ENCODE data around the gene PLA2G3. TPM values are rescaled to one million over a fixed set of nuclear protein-coding genes. Genes with fewer than 3 reads are reported as not detected.

The PLA2G3 gene
- total RNA-seq, 1 experiment from 2014 or later: not detected

DNA sequence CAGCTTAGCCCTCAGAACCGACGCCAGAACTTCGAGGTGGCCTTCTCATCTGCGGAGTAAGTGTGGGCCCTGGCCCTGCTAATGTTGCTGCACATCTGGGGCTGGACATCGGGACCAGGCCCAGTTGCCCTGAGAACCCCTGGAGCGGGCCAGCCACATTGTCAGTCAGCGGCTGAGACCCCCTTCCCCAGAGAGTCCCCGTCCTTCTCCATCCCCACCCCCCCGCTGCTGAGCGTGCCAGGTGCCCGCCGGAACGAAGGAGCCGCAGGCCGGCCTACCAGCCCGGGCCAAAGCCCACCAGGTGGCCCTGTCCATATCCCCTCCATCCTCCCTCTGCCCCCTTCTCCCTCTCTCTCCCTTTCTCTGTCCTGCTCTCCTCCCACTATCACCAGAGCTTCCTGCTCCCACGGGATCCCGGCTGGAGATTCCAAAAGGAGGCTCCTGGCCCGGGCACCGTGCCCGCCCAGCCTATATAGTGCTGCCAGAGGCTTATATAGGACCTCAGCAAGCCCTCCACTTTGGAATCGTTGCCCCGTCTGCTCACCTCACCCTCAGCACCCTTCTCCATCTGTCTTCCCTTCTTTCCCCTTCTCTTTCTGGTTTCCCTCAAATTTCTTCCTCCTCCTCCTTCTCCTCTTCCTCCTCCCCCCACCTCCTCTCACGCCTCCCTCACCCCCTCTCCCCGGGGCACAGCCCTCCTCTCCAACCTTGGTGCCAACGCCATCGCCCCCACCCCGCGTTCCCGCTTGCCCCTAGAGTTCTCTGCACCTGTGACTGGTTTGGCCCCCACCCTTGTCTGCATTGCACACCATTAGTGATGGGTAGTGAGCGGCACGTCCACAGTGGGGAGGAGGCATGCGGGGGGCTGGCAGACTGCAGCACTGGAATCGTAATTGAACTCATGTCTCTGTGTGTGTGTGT lies 40.2 kb downstream of the PLA2G3 start:
- POLR2A ChIA-PET: no interaction called here
- H4K20me1 ChIP-seq (ENCODE audit: insufficient read depth): no peaks in the 10 kb centered on the region

More for the DNA sequence above, 40.2 kb downstream of the PLA2G3 start:
- H2AFZ ChIP-seq (ENCODE audit: low read depth, low read length, poor library complexity, severe bottlenecking): no peak overlapping the region
- H3K27me3 ChIP-seq (ENCODE audit: insufficient read depth, low read length): no peaks in the 10 kb centered on the region
- ATAC-seq (no peak), DNase-seq (ENCODE audit: low read depth, low spot score) (no peak)
- ChIA-PET CTCF (no interaction called here), RAD21 (ENCODE audit: low non-redundant PET in 1 of 2, low total read pairs in 2 of 2, uncharacterized antibody in 2 of 2, unreplicated experiment in 2 of 2) (no interaction called here)
- H3K4me2 ChIP-seq (ENCODE audit: low read length): no peak overlapping the region
- no TSS peak for BruUV-seq (replicated peaks)
- H3K4me1 ChIP-seq (ENCODE audit: control insufficient read depth in 1 of 2, insufficient read depth in 2 of 2, low read length in 2 of 2): peaks cover 0 to 15% of the 10 kb centered on the region in 2 experiments; a peak in 2 of 4 replicates
- intact Hi-C loops (cut with micrococcal nuclease): no loop called here
- H3K9ac ChIP-seq (ENCODE audit: low read length): no peak overlapping the region
- no peaks in the 10 kb centered on the region for H3K79me2 ChIP-seq (ENCODE audit: insufficient read depth, low read length)
- no peaks in the 10 kb centered on the region for H3K9me3 ChIP-seq (ENCODE audit: control insufficient read depth in 1 of 2, insufficient read depth in 1 of 2, low read depth in 1 of 2, low read length in 2 of 2)
- no peak overlapping the region for H3K27ac ChIP-seq (ENCODE audit: low read depth, low read length)
- TF ChIP-seq YY1 (IDR thresholded peaks at IDR 0.05; ENCODE audit: extremely low read depth, insufficient replicate concordance, low read depth, low read length) (no peak), ZNF274 (IDR thresholded peaks at IDR 0.05; ENCODE audit: low read depth, low read length) (no peak), CEBPB (IDR thresholded peaks at IDR 0.05; ENCODE audit: low read depth) (no peak), ZFX (IDR thresholded peaks at IDR 0.05) (no peak), ELF1 (IDR thresholded peaks at IDR 0.05; ENCODE audit: borderline replicate concordance, low read depth) (no peak), POLR2A (IDR thresholded peaks at IDR 0.05; ENCODE audit: borderline replicate concordance, extremely low read depth, insufficient read depth, insufficient read length) (no peak), TCF7L2 (IDR thresholded peaks at IDR 0.05; ENCODE audit: borderline replicate concordance, extremely low read depth, insufficient read depth, insufficient read length) (no peak), EZH2 (IDR thresholded peaks at IDR 0.05) (no peak), JUND (IDR thresholded peaks at IDR 0.05) (no peak), SP1 (IDR thresholded peaks at IDR 0.05; ENCODE audit: low read depth) (no peak), FOSL1 (IDR thresholded peaks at IDR 0.05; ENCODE audit: low read depth) (no peak), CBX3 (IDR thresholded peaks at IDR 0.05; ENCODE audit: low read depth) (no peak), EGR1 (IDR thresholded peaks at IDR 0.05; ENCODE audit: low read depth) (no peak)
- TF ChIP-seq, protein P1, sequence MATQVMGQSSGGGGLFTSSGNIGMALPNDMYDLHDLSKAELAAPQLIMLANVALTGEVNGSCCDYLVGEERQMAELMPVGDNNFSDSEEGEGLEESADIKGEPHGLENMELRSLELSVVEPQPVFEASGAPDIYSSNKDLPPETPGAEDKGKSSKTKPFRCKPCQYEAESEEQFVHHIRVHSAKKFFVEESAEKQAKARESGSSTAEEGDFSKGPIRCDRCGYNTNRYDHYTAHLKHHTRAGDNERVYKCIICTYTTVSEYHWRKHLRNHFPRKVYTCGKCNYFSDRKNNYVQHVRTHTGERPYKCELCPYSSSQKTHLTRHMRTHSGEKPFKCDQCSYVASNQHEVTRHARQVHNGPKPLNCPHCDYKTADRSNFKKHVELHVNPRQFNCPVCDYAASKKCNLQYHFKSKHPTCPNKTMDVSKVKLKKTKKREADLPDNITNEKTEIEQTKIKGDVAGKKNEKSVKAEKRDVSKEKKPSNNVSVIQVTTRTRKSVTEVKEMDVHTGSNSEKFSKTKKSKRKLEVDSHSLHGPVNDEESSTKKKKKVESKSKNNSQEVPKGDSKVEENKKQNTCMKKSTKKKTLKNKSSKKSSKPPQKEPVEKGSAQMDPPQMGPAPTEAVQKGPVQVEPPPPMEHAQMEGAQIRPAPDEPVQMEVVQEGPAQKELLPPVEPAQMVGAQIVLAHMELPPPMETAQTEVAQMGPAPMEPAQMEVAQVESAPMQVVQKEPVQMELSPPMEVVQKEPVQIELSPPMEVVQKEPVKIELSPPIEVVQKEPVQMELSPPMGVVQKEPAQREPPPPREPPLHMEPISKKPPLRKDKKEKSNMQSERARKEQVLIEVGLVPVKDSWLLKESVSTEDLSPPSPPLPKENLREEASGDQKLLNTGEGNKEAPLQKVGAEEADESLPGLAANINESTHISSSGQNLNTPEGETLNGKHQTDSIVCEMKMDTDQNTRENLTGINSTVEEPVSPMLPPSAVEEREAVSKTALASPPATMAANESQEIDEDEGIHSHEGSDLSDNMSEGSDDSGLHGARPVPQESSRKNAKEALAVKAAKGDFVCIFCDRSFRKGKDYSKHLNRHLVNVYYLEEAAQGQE (IDR thresholded peaks at IDR 0.05; ENCODE audit: low read depth): no peak
- TF ChIP-seq, protein P2, sequence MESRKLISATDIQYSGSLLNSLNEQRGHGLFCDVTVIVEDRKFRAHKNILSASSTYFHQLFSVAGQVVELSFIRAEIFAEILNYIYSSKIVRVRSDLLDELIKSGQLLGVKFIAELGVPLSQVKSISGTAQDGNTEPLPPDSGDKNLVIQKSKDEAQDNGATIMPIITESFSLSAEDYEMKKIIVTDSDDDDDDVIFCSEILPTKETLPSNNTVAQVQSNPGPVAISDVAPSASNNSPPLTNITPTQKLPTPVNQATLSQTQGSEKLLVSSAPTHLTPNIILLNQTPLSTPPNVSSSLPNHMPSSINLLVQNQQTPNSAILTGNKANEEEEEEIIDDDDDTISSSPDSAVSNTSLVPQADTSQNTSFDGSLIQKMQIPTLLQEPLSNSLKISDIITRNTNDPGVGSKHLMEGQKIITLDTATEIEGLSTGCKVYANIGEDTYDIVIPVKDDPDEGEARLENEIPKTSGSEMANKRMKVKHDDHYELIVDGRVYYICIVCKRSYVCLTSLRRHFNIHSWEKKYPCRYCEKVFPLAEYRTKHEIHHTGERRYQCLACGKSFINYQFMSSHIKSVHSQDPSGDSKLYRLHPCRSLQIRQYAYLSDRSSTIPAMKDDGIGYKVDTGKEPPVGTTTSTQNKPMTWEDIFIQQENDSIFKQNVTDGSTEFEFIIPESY (IDR thresholded peaks at IDR 0.05; ENCODE audit: extremely low read depth, insufficient replicate concordance, low read length): no peak
- TF ChIP-seq, protein P3, sequence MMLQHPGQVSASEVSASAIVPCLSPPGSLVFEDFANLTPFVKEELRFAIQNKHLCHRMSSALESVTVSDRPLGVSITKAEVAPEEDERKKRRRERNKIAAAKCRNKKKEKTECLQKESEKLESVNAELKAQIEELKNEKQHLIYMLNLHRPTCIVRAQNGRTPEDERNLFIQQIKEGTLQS (IDR thresholded peaks at IDR 0.05): no peak
- TF ChIP-seq, protein P4, sequence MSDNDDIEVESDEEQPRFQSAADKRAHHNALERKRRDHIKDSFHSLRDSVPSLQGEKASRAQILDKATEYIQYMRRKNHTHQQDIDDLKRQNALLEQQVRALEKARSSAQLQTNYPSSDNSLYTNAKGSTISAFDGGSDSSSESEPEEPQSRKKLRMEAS (IDR thresholded peaks at IDR 0.05): no peak
- no peak overlapping the region for H3K4me3 ChIP-seq (replicated peaks in 1 of 2; ENCODE audit: low read depth in 1 of 2, low read length in 2 of 2)
- no peaks in the 10 kb centered on the region for H3K9me2 ChIP-seq (ENCODE audit: insufficient read depth)
- peaks cover 25 to 51% of the 10 kb centered on the region in 2 experiments for H3K36me3 ChIP-seq (ENCODE audit: control insufficient read depth in 1 of 2, insufficient read depth in 2 of 2, low read length in 2 of 2)

All from HCT116 (cell line).